HepG2 (cell line): ENCODE measurements around the gene MZF1. TPM values are rescaled to one million over a fixed set of nuclear protein-coding genes. Genes with fewer than 3 reads are reported as not detected.
A peak's percentile ranks its signal among the peaks of the same experiment; 100 is the strongest.

ENCODE experiments used
- ATAD3A ChIP-seq: sonication (generic); formaldehyde crosslinking; IDR thresholded peaks from 2 replicates; pipeline ENCODE4 v1.4.0; 2020; ENCODE audit warnings: missing genetic modification reagents
- ATF5 ChIP-seq: sonication (generic); formaldehyde crosslinking; IDR thresholded peaks from 2 replicates; pipeline ENCODE4 v1.4.0; 2020; ENCODE audit warnings: mild to moderate bottlenecking, low read depth, missing genetic modification reagents
- EZH2 ChIP-seq: conservative IDR thresholded peaks from 2 replicates; pipeline ENCODE4 v1.6.1; 2012; ENCODE audit warnings: mild to moderate bottlenecking, low read depth, low read length, moderate library complexity
- FOXM1 ChIP-seq: sonication (generic); formaldehyde crosslinking; IDR thresholded peaks from 2 replicates; pipeline ENCODE4 v1.5.0; 2020; ENCODE audit warnings: missing genetic modification reagents
- GLI4 ChIP-seq: sonication (generic); formaldehyde crosslinking; IDR thresholded peaks from 2 replicates; pipeline ENCODE4 v1.5.1; 2020; ENCODE audit warnings: missing genetic modification reagents, mild to moderate bottlenecking, moderate library complexity, borderline replicate concordance
- HDAC6 ChIP-seq: fragments of 200-600 bp; sonication (generic); IDR thresholded peaks from 2 replicates; pipeline ENCODE4 v1.7.0; 2017; ENCODE audit warnings: mild to moderate bottlenecking, antibody characterized with exemption, low read length, low read depth
- JARID2 ChIP-seq: sonication (generic); formaldehyde crosslinking; IDR thresholded peaks from 2 replicates; pipeline ENCODE4 v1.8.1; 2023; ENCODE audit warnings: missing genetic modification reagents, inconsistent platforms; ENCODE audit not compliant: insufficient replicate concordance
- JUNB ChIP-seq: sonication (generic); formaldehyde crosslinking; IDR thresholded peaks from 2 replicates; pipeline ENCODE4 v1.8.0; 2022; ENCODE audit warnings: missing genetic modification reagents, mild to moderate bottlenecking, borderline replicate concordance
- NKX3-1 ChIP-seq: sonication (generic); formaldehyde crosslinking; IDR thresholded peaks from 2 replicates; pipeline ENCODE4 v1.5.0; 2020; ENCODE audit warnings: missing genetic modification reagents
- NPAS2 ChIP-seq: sonication (generic); formaldehyde crosslinking; IDR thresholded peaks from 2 replicates; pipeline ENCODE4 v1.8.0; 2022; ENCODE audit warnings: mild to moderate bottlenecking, missing genetic modification reagents, borderline replicate concordance
- SIX4 ChIP-seq: sonication (generic); formaldehyde crosslinking; IDR thresholded peaks from 2 replicates; pipeline ENCODE4 v1.4.0; 2020; ENCODE audit warnings: missing genetic modification reagents
- SMAD3 ChIP-seq: sonication (generic); formaldehyde crosslinking; IDR thresholded peaks from 2 replicates; pipeline ENCODE4 v1.4.0; 2020; ENCODE audit warnings: missing genetic modification reagents
- SPEN ChIP-seq: sonication (generic); formaldehyde crosslinking; IDR thresholded peaks from 2 replicates; pipeline ENCODE4 v1.5.1; 2020; ENCODE audit warnings: low read depth, mild to moderate bottlenecking, missing genetic modification reagents
- THYN1 ChIP-seq: sonication (generic); formaldehyde crosslinking; IDR thresholded peaks from 2 replicates; pipeline ENCODE4 v1.8.1; 2023; ENCODE audit warnings: low read depth, mild to moderate bottlenecking, moderate library complexity, missing genetic modification reagents, borderline replicate concordance
- ZFP36 ChIP-seq: fragments of 150-350 bp; IDR thresholded peaks from 2 replicates; pipeline ENCODE4 v1.6.1; 2018; ENCODE audit warnings: borderline replicate concordance, low read length, low read depth; ENCODE audit not compliant: partially characterized antibody
- ZHX1 ChIP-seq: sonication (generic); formaldehyde crosslinking; IDR thresholded peaks from 2 replicates; pipeline ENCODE4 v1.8.1; 2022; ENCODE audit warnings: low read depth, mild to moderate bottlenecking, missing genetic modification reagents
- ZKSCAN8 ChIP-seq: IDR thresholded peaks from 2 replicates; pipeline ENCODE4 v1.6.1; 2016; ENCODE audit warnings: borderline replicate concordance, missing genetic modification reagents, missing compliant biosample characterization
- ZNF207 ChIP-seq: fragments of 450-650 bp; IDR thresholded peaks from 2 replicates; pipeline ENCODE4 v1.6.1; 2016; ENCODE audit warnings: antibody characterized with exemption, borderline replicate concordance
- ZNF598 ChIP-seq: sonication (generic); formaldehyde crosslinking; IDR thresholded peaks from 2 replicates; pipeline ENCODE4 v1.5.1; 2020; ENCODE audit warnings: mild to moderate bottlenecking, missing genetic modification reagents, borderline replicate concordance
- ZNF720 ChIP-seq: sonication (generic); formaldehyde crosslinking; IDR thresholded peaks from 2 replicates; pipeline ENCODE4 v1.4.0; 2020; ENCODE audit warnings: missing genetic modification reagents
- ZNF749 ChIP-seq: sonication (generic); formaldehyde crosslinking; IDR thresholded peaks from 2 replicates; pipeline ENCODE4 v1.8.0; 2022; ENCODE audit warnings: mild to moderate bottlenecking, missing genetic modification reagents, moderate library complexity, borderline replicate concordance
- ZNF790 ChIP-seq: sonication (generic); formaldehyde crosslinking; IDR thresholded peaks from 2 replicates; pipeline ENCODE4 v1.8.0; 2022; ENCODE audit warnings: missing genetic modification reagents, mild to moderate bottlenecking, borderline replicate concordance
- polyA plus RNA-seq, 8 experiments: library from polyadenylated mRNA; depleted of rRNA in 3 of 8; stranded (reverse) in 7 of 8; unstranded in 1 of 8; fragments of >200 nt; fragmentation: Illumina TruSeq in 4 of 8; extraction: Trizol in 4 of 8; gene quantifications; 2 replicates each; pipeline versions ENCODE4 v1.2.1 to v1.2.3, GENCODE V29; 2011 to 2016; ENCODE audit warnings: low read depth in 4 of 8, missing spikeins in 1 of 8, mixed read lengths in 1 of 8; ENCODE audit not compliant: insufficient read depth in 1 of 8
- total RNA-seq, 5 experiments: library from RNA; depleted of rRNA; stranded (reverse); fragments of >200 nt; fragmentation: Illumina TruSeq; extraction: Trizol; gene quantifications; 2 replicates each; pipeline ENCODE4 v1.2.3, GENCODE V29; 2016; ENCODE audit warnings: low read depth in 1 of 5
- TF ChIP-seq, protein P1 (sequence below): sonication (generic); formaldehyde crosslinking; IDR thresholded peaks from 2 replicates; pipeline ENCODE4 v1.4.0; 2020; ENCODE audit warnings: missing genetic modification reagents, mild to moderate bottlenecking, borderline replicate concordance
- TF ChIP-seq, protein P2 (sequence below): sonication (generic); formaldehyde crosslinking; IDR thresholded peaks from 2 replicates; pipeline ENCODE4 v1.5.0; 2020; ENCODE audit warnings: missing genetic modification reagents

MZF1 gene
- total and polyA plus RNA-seq, 2 of the 13 experiments (the other 11 are each of a cell fraction or from before 2014, with no cell fraction given) = 3.1 to 8.1 TPM

GRCh38 chr19:58543826-58544590, 29.1 kb downstream of the MZF1 start, which contains the start of gene TRIM28 (continued):
- TF ChIP-seq ZKSCAN8 (CRISPR knock-in tag) (peak; percentile 17; the same call in 1 of the 2 replicates), FOXM1 (CRISPR knock-in tag) (no peak), ZHX1 (CRISPR knock-in tag) (peak; percentile 62; the same call in 1 of the 2 replicates), JUNB (CRISPR knock-in tag) (no peak), ZNF598 (CRISPR knock-in tag) (no peak), SPEN (CRISPR knock-in tag) (peak; percentile 62), ZFP36 (no peak), ZNF790 (CRISPR knock-in tag) (peak; percentile 89; the same call in 1 of the 2 replicates), SMAD3 (CRISPR knock-in tag) (no peak; the same call in 1 of the 2 replicates), HDAC6 (no peak), SIX4 (CRISPR knock-in tag) (no peak), ZNF720 (CRISPR knock-in tag) (no peak), ATF5 (CRISPR knock-in tag) (no peak), JARID2 (CRISPR knock-in tag) (no peak), ATAD3A (CRISPR knock-in tag) (no peak), GLI4 (CRISPR knock-in tag) (no peak), ZNF207 (no peak), EZH2 (no peak), NKX3-1 (CRISPR knock-in tag) (peak; percentile 80; the same call in 1 of the 2 replicates), NPAS2 (CRISPR knock-in tag) (no peak), THYN1 (CRISPR knock-in tag) (no peak), ZNF749 (CRISPR knock-in tag) (peak; percentile 46; the same call in 1 of the 2 replicates)
- TF ChIP-seq, protein P1, sequence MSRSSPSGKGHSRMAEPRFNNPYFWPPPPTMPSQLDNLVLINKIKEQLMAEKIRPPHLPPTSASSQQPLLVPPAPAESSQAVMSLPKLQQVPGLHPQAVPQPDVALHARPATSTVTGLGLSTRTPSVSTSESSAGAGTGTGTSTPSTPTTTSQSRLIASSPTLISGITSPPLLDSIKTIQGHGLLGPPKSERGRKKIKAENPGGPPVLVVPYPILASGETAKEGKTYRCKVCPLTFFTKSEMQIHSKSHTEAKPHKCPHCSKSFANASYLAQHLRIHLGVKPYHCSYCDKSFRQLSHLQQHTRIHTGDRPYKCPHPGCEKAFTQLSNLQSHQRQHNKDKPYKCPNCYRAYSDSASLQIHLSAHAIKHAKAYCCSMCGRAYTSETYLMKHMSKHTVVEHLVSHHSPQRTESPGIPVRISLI (CRISPR knock-in tag) = no peak
- TF ChIP-seq, protein P2, sequence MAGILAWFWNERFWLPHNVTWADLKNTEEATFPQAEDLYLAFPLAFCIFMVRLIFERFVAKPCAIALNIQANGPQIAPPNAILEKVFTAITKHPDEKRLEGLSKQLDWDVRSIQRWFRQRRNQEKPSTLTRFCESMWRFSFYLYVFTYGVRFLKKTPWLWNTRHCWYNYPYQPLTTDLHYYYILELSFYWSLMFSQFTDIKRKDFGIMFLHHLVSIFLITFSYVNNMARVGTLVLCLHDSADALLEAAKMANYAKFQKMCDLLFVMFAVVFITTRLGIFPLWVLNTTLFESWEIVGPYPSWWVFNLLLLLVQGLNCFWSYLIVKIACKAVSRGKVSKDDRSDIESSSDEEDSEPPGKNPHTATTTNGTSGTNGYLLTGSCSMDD (CRISPR knock-in tag) = no peak
